SK-N-SH treated with all-trans-retinoic acid at 6 μM for 48 hours (cell line): ENCODE results near the gene CRYAB.

Experiments used
- ATAC-seq: fragments of 200-7000 bp; cut with Tn5 transposase; 3 replicates; pipeline ENCODE4 v1.9.1; 2020; ENCODE audit warnings: mild to moderate bottlenecking, moderate library complexity
- BACH2 ChIP-seq: fragments of 250-450 bp; sonication (Bioruptor Pico); IDR thresholded peaks from 2 replicates; pipeline ENCODE4 v1.9.0; 2021; ENCODE audit warnings: mild to moderate bottlenecking, borderline replicate concordance
- ESRRG ChIP-seq: fragments of 250-450 bp; sonication (Bioruptor Pico); IDR thresholded peaks from 2 replicates; pipeline ENCODE4 v1.6.1; 2021; ENCODE audit warnings: mild to moderate bottlenecking
- GLIS3 ChIP-seq: fragments of 250-450 bp; sonication (Bioruptor Pico); IDR thresholded peaks from 2 replicates; pipeline ENCODE4 v1.5.0; 2020; ENCODE audit warnings: mild to moderate bottlenecking, moderate library complexity
- ISL1 ChIP-seq: fragments of 250-450 bp; sonication (Bioruptor Pico); IDR thresholded peaks from 2 replicates; pipeline ENCODE4 v2.1.2; 2022; ENCODE audit warnings: mild to moderate bottlenecking, moderate library complexity
- OSR1 ChIP-seq: fragments of 250-450 bp; sonication (Bioruptor Pico); IDR thresholded peaks from 2 replicates; pipeline ENCODE4 v1.8.0; 2022; ENCODE audit warnings: moderate library complexity, mild to moderate bottlenecking, inconsistent platforms
- PPARA ChIP-seq: fragments of 250-450 bp; sonication (Bioruptor Pico); IDR thresholded peaks from 2 replicates; pipeline ENCODE4 v1.5.0; 2020; ENCODE audit warnings: mild to moderate bottlenecking, borderline replicate concordance
- RARB ChIP-seq: fragments of 250-450 bp; sonication (Bioruptor Pico); IDR thresholded peaks from 2 replicates; pipeline ENCODE4 v1.8.0; 2021; ENCODE audit warnings: mild to moderate bottlenecking, moderate library complexity
- SNAI2 ChIP-seq: fragments of 250-450 bp; sonication (Bioruptor Pico); IDR thresholded peaks from 2 replicates; pipeline ENCODE4 v1.5.0; 2020; ENCODE audit warnings: mild to moderate bottlenecking, moderate library complexity
- TCF4 ChIP-seq: fragments of 250-450 bp; sonication (Bioruptor Pico); IDR thresholded peaks from 2 replicates; pipeline ENCODE4 v1.8.0; 2021; ENCODE audit warnings: mild to moderate bottlenecking, moderate library complexity, borderline replicate concordance
- TOX ChIP-seq: fragments of 250-450 bp; sonication (Bioruptor Pico); IDR thresholded peaks from 2 replicates; pipeline ENCODE4 v1.8.0; 2021; ENCODE audit warnings: mild to moderate bottlenecking, moderate library complexity, borderline replicate concordance
- ZC3H10 ChIP-seq: fragments of 250-450 bp; sonication (Bioruptor Pico); IDR thresholded peaks from 2 replicates; pipeline ENCODE4 v1.5.1; 2021; ENCODE audit warnings: mild to moderate bottlenecking, moderate library complexity
- ZFP3 ChIP-seq: fragments of 250-450 bp; sonication (Bioruptor Pico); IDR thresholded peaks from 2 replicates; pipeline ENCODE4 v1.5.0; 2020; ENCODE audit warnings: mild to moderate bottlenecking, moderate library complexity
- ZFP30 ChIP-seq: fragments of 450-650 bp; formaldehyde crosslinking; IDR thresholded peaks from 2 replicates; pipeline ENCODE4 v1.5.0; 2022; ENCODE audit warnings: mild to moderate bottlenecking, moderate library complexity
- ZNF565 ChIP-seq: fragments of 450-650 bp; formaldehyde crosslinking; conservative IDR thresholded peaks from 2 replicates; pipeline ENCODE4 v1.5.0; 2020; ENCODE audit warnings: low read depth, mild to moderate bottlenecking, moderate library complexity
- ZNF70 ChIP-seq: fragments of 450-650 bp; formaldehyde crosslinking; IDR thresholded peaks from 2 replicates; pipeline ENCODE4 v1.5.0; 2020; ENCODE audit warnings: mild to moderate bottlenecking, moderate library complexity
- ZNF8 ChIP-seq: fragments of 450-650 bp; formaldehyde crosslinking; IDR thresholded peaks from 2 replicates; pipeline ENCODE4 v1.5.0; 2020; ENCODE audit warnings: mild to moderate bottlenecking, moderate library complexity
- TF ChIP-seq, protein P1 (sequence below): fragments of 250-450 bp; sonication (Bioruptor Pico); IDR thresholded peaks from 2 replicates; pipeline ENCODE4 v1.5.1; 2020; ENCODE audit warnings: low read depth, mild to moderate bottlenecking, moderate library complexity
- TF ChIP-seq, protein P2 (sequence below): fragments of 250-450 bp; sonication (Bioruptor Pico); IDR thresholded peaks from 2 replicates; pipeline ENCODE4 v1.8.0; 2020; ENCODE audit warnings: mild to moderate bottlenecking, moderate library complexity, borderline replicate concordance
- TF ChIP-seq, protein P3 (sequence below): fragments of 250-450 bp; sonication (Bioruptor Pico); IDR thresholded peaks from 2 replicates; pipeline ENCODE4 v1.5.1; 2021; ENCODE audit warnings: mild to moderate bottlenecking, moderate library complexity
- TF ChIP-seq, protein P4 (sequence below): fragments of 250-450 bp; sonication (Bioruptor Pico); IDR thresholded peaks from 2 replicates; pipeline ENCODE4 v1.5.0; 2020; ENCODE audit warnings: mild to moderate bottlenecking, moderate library complexity
- TF ChIP-seq, protein P5 (sequence below): fragments of 250-450 bp; sonication (Bioruptor Pico); IDR thresholded peaks from 2 replicates; pipeline ENCODE4 v1.8.0; 2021; ENCODE audit warnings: low read depth, mild to moderate bottlenecking, moderate library complexity, borderline replicate concordance

CRYAB gene

DNA sequence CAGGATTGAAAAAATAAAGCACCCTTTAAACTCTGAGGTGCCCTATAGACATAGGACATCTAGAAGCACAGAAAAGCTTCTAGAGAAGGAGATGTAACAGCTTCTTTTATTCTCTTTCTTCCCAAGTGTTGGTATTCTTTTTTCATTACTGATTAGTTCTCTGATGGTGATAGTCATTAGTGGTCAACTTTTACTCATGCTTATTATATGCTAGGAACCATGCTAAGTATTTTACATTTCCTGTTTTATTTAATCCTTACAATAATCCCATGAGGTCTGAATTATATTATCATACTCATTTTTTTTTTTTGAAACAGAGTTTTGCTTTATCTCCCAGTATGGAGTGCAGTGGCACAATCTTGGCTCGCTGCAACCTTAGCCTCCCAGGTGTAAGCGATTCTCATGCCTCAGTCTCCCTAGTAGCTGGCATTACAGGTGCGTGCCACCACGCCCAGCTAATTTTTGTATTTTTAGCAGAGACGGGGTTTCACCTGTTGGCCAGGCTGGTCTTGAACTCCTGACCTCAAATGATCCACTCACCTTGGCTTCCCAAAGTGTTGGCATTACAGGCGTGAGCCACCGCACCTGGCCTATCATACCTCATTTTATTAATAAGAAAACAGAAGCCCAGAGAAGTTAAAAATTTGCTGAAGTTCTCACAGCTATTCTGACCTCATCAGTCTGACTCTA, 10.1 kb upstream of the CRYAB start:
- no peak for ATAC-seq
- TF ChIP-seq, protein P1, sequence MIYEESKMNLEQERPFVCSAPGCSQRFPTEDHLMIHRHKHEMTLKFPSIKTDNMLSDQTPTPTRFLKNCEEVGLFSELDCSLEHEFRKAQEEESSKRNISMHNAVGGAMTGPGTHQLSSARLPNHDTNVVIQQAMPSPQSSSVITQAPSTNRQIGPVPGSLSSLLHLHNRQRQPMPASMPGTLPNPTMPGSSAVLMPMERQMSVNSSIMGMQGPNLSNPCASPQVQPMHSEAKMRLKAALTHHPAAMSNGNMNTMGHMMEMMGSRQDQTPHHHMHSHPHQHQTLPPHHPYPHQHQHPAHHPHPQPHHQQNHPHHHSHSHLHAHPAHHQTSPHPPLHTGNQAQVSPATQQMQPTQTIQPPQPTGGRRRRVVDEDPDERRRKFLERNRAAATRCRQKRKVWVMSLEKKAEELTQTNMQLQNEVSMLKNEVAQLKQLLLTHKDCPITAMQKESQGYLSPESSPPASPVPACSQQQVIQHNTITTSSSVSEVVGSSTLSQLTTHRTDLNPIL (CRISPR knock-in tag): no peak
- TF ChIP-seq ZNF8 (CRISPR knock-in tag): no peak
- no peak for TF ChIP-seq ESRRG (CRISPR knock-in tag)
- TF ChIP-seq, protein P2, sequence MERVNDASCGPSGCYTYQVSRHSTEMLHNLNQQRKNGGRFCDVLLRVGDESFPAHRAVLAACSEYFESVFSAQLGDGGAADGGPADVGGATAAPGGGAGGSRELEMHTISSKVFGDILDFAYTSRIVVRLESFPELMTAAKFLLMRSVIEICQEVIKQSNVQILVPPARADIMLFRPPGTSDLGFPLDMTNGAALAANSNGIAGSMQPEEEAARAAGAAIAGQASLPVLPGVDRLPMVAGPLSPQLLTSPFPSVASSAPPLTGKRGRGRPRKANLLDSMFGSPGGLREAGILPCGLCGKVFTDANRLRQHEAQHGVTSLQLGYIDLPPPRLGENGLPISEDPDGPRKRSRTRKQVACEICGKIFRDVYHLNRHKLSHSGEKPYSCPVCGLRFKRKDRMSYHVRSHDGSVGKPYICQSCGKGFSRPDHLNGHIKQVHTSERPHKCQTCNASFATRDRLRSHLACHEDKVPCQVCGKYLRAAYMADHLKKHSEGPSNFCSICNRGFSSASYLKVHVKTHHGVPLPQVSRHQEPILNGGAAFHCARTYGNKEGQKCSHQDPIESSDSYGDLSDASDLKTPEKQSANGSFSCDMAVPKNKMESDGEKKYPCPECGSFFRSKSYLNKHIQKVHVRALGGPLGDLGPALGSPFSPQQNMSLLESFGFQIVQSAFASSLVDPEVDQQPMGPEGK (CRISPR knock-in tag): no peak
- TF ChIP-seq BACH2: no peak
- no peak for TF ChIP-seq PPARA (CRISPR knock-in tag)
- no peak for TF ChIP-seq SNAI2 (CRISPR knock-in tag)
- TF ChIP-seq TCF4: no peak

DNA sequence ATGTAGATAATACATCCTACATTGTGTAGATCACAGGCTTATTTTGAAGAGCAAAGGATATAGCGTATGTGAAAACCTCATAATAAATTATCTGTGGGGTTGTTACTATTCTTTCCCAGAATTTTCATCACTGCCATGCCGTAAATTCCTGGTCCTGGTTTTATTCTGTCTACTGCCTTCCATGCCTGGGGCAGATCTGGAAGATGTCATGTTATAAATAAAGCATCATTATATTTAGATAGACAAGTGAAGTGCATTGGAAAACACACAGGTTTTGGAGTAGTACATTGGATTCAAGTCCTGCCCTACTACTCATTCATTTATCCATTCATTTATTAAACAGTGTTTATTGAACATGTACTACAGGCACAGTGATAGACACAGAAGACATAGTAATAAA, 9.3 kb upstream of the CRYAB start:
- ATAC-seq: no peak
- no peak for TF ChIP-seq ZFP30 (CRISPR knock-in tag)
- TF ChIP-seq, all 23 proteins: peak for 0

DNA sequence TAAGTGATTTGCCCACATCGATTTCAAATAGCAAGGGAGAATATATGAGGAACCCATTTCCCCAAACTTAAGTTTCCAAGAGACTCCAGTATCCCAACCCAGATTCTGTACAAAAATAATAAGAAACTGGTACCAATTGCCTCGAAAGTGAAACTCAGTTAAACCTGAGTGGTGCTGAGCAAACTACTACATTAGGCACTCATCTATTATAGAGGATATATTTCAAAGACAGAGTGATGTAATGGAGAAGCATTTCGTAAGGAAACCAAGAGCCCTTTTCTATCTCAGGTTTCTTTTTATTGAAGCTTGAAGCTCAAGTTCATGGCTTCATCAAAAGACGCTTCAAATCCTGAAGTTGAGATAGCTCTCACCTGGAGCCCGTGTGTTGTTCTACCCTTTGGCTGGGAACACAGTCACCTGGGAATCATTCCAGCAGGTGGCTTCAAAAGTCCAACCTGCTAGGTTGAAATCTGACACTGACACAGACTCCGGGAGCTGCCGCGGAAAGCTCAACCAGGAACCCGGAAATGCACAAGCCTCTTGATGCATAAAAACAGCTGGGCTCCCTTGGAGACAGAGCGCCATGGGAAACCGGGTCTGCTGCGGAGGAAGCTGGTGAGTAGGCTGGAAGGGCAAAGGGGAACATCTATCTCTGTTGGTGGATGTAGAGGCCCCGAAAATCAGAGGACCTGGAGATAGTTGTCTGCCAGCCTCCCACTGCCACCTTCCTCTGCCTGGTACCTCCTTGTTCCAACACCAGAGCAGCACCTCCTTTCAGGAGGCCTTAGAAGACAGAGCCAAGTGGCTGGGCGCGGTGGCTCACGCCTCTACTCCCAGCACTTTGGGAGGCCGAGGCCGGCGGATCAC, 7.1 kb upstream of the CRYAB start, which contains the start of gene C11orf52:
C11orf52 (plus strand) TSS at position 524 of the 867 bp plus-strand sequence; CDS start at position 584, 60 bp downstream.
- TF ChIP-seq, protein P3, sequence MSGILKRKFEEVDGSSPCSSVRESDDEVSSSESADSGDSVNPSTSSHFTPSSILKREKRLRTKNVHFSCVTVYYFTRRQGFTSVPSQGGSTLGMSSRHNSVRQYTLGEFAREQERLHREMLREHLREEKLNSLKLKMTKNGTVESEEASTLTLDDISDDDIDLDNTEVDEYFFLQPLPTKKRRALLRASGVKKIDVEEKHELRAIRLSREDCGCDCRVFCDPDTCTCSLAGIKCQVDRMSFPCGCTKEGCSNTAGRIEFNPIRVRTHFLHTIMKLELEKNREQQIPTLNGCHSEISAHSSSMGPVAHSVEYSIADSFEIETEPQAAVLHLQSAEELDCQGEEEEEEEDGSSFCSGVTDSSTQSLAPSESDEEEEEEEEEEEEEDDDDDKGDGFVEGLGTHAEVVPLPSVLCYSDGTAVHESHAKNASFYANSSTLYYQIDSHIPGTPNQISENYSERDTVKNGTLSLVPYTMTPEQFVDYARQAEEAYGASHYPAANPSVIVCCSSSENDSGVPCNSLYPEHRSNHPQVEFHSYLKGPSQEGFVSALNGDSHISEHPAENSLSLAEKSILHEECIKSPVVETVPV (CRISPR knock-in tag): no peak
- TF ChIP-seq ZFP3 (CRISPR knock-in tag) (no peak), ZFP30 (CRISPR knock-in tag) (no peak), RARB (no peak), SNAI2 (CRISPR knock-in tag) (no peak), ESRRG (CRISPR knock-in tag) (no peak), ZNF70 (CRISPR knock-in tag) (no peak), PPARA (CRISPR knock-in tag) (no peak), BACH2 (no peak), ISL1 (CRISPR knock-in tag) (no peak), ZC3H10 (CRISPR knock-in tag) (no peak), OSR1 (CRISPR knock-in tag) (no peak), ZNF565 (CRISPR knock-in tag) (no peak), TOX (CRISPR knock-in tag) (no peak), TCF4 (no peak), GLIS3 (no peak)
- TF ChIP-seq, protein P2 (CRISPR knock-in tag): no peak
- TF ChIP-seq, protein P4, sequence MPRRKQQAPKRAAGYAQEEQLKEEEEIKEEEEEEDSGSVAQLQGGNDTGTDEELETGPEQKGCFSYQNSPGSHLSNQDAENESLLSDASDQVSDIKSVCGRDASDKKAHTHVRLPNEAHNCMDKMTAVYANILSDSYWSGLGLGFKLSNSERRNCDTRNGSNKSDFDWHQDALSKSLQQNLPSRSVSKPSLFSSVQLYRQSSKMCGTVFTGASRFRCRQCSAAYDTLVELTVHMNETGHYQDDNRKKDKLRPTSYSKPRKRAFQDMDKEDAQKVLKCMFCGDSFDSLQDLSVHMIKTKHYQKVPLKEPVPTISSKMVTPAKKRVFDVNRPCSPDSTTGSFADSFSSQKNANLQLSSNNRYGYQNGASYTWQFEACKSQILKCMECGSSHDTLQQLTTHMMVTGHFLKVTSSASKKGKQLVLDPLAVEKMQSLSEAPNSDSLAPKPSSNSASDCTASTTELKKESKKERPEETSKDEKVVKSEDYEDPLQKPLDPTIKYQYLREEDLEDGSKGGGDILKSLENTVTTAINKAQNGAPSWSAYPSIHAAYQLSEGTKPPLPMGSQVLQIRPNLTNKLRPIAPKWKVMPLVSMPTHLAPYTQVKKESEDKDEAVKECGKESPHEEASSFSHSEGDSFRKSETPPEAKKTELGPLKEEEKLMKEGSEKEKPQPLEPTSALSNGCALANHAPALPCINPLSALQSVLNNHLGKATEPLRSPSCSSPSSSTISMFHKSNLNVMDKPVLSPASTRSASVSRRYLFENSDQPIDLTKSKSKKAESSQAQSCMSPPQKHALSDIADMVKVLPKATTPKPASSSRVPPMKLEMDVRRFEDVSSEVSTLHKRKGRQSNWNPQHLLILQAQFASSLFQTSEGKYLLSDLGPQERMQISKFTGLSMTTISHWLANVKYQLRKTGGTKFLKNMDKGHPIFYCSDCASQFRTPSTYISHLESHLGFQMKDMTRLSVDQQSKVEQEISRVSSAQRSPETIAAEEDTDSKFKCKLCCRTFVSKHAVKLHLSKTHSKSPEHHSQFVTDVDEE (CRISPR knock-in tag): no peak
- TF ChIP-seq, protein P1 (CRISPR knock-in tag): no peak
- TF ChIP-seq, protein P5, sequence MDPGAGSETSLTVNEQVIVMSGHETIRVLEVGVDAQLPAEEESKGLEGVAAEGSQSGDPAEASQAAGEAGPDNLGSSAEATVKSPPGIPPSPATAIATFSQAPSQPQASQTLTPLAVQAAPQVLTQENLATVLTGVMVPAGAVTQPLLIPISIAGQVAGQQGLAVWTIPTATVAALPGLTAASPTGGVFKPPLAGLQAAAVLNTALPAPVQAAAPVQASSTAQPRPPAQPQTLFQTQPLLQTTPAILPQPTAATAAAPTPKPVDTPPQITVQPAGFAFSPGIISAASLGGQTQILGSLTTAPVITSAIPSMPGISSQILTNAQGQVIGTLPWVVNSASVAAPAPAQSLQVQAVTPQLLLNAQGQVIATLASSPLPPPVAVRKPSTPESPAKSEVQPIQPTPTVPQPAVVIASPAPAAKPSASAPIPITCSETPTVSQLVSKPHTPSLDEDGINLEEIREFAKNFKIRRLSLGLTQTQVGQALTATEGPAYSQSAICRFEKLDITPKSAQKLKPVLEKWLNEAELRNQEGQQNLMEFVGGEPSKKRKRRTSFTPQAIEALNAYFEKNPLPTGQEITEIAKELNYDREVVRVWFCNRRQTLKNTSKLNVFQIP (CRISPR knock-in tag): no peak
- ATAC-seq: no peak
